SK-N-SH (cell line): ENCODE measurements around the gene ATP5MG. TPM values are rescaled to one million over a fixed set of nuclear protein-coding genes. Genes with fewer than 3 reads are reported as not detected.

ENCODE experiments used
- CTCF ChIA-PET: fragments of 300-600, 350-600 bp; formaldehyde crosslinking; extraction: SDS; loops from one replicate; lab custom pipeline; 2021; lab: Yijun Ruan, JAX
- POLR2A ChIA-PET: fragments of 350-600 bp; sonication (Branson Sonifier 250); formaldehyde crosslinking; extraction: SDS; loops from one replicate; lab custom pipeline; 2020; ENCODE audit warnings: antibody characterized with exemption, inconsistent platforms; lab: Yijun Ruan, JAX
- DNase-seq: peaks from one replicate; pipeline ENCODE4 v3.0.0; 2012
- H2AFZ ChIP-seq: fragments of 200-600 bp; sonication (generic); 2 replicates; pipeline ENCODE4 v1.8.1; 2016; ENCODE audit warnings: antibody characterized with exemption, mild to moderate bottlenecking, low read depth
- H3F3A ChIP-seq: fragments of 200-600 bp; sonication (generic); replicated peaks from 2 replicates; pipeline ENCODE3; 2016; ENCODE audit warnings: antibody characterized with exemption, mild to moderate bottlenecking; ENCODE audit not compliant: insufficient read depth
- H3K27ac ChIP-seq, 2 experiments: fragments of 200-500 bp in 1 of 2; fragments of 200-600 bp in 1 of 2; sonication (Bioruptor generic) in 1 of 2; sonication (generic), shearing (Covaris generic) in 1 of 2; 2 replicates each; pipeline versions ENCODE4 v1.5.1 to v1.6.1; 2014 to 2016; ENCODE audit warnings: low read depth in 2 of 2, inconsistent platforms in 1 of 2, low read length in 1 of 2, mild to moderate bottlenecking in 1 of 2, mixed read lengths in 1 of 2
- H3K27me3 ChIP-seq: fragments of 200-600 bp; sonication (generic), shearing (Covaris generic); 2 replicates; pipeline ENCODE4 v1.6.1; 2016; ENCODE audit warnings: mixed run types; ENCODE audit not compliant: insufficient read depth
- H3K36me3 ChIP-seq, 2 experiments: fragments of 200-500 bp in 1 of 2; fragments of 200-600 bp in 1 of 2; sonication (Bioruptor generic) in 1 of 2; sonication (generic) in 1 of 2; replicated peaks in 1 of 2; 2 replicates each; pipeline versions ENCODE3 to v1.5.1; 2014 to 2016; ENCODE audit warnings: low read length in 1 of 2, mild to moderate bottlenecking in 1 of 2; ENCODE audit not compliant: insufficient read depth in 2 of 2, control insufficient read depth in 1 of 2
- H3K4me1 ChIP-seq, 2 experiments: fragments of 200-500 bp in 1 of 2; fragments of 200-600 bp in 1 of 2; sonication (Bioruptor generic) in 1 of 2; sonication (generic), shearing (Covaris generic) in 1 of 2; 2 replicates each; pipeline versions ENCODE4 v1.5.1 to v1.6.1; 2014 to 2016; ENCODE audit warnings: low read depth in 1 of 2, low read length in 1 of 2, mixed run types in 1 of 2; ENCODE audit not compliant: insufficient read depth in 2 of 2, control insufficient read depth in 1 of 2
- H3K4me2 ChIP-seq: fragments of 200-600 bp; sonication (generic), shearing (Covaris generic); 2 replicates; pipeline ENCODE4 v1.6.1; 2017; ENCODE audit warnings: mixed run types
- H3K4me3 ChIP-seq, 2 experiments: fragments of 200-500 bp in 1 of 2; fragments of 200-600 bp in 1 of 2; sonication (Bioruptor generic) in 1 of 2; sonication (generic), shearing (Covaris generic) in 1 of 2; 2 replicates each; pipeline versions ENCODE4 v1.5.1 to v1.8.1; 2014 to 2016; ENCODE audit warnings: low read depth in 2 of 2, inconsistent platforms in 1 of 2, low read length in 1 of 2, mild to moderate bottlenecking in 1 of 2, mixed read lengths in 1 of 2, moderate library complexity in 1 of 2
- H3K79me2 ChIP-seq: fragments of 200-600 bp; sonication (generic); 2 replicates; pipeline ENCODE4 v1.8.1; 2017; ENCODE audit warnings: mild to moderate bottlenecking; ENCODE audit not compliant: insufficient read depth
- H3K9ac ChIP-seq: fragments of 200-600 bp; sonication (generic); 2 replicates; pipeline ENCODE4 v1.6.1; 2017; ENCODE audit warnings: mixed run types
- H3K9me2 ChIP-seq: fragments of 200-600 bp; sonication (generic); 2 replicates; pipeline ENCODE4 v1.6.1; 2017; ENCODE audit warnings: mixed run types
- H3K9me3 ChIP-seq: fragments of 200-600 bp; sonication (generic); 2 replicates; pipeline ENCODE4 v1.6.1; 2017; ENCODE audit warnings: mixed run types, mild to moderate bottlenecking, moderate library complexity
- H4K20me1 ChIP-seq: fragments of 200-600 bp; sonication (generic); 2 replicates; pipeline ENCODE4 v1.6.1; 2017; ENCODE audit warnings: mild to moderate bottlenecking, mixed run types; ENCODE audit not compliant: insufficient read depth
- GATA2 ChIP-seq: sonication (generic); formaldehyde crosslinking; IDR thresholded peaks from 2 replicates; pipeline ENCODE4 v1.5.0; 2020; ENCODE audit warnings: mild to moderate bottlenecking, missing genetic modification reagents
- MXI1 ChIP-seq: IDR thresholded peaks from 2 replicates; pipeline ENCODE4 v1.6.1; 2012; ENCODE audit warnings: mild to moderate bottlenecking, low read depth, low read length, improper control_type of control experiment
- NRF1 ChIP-seq: IDR thresholded peaks from 2 replicates; pipeline ENCODE4 v1.6.1; 2012; ENCODE audit warnings: low read depth, mild to moderate bottlenecking, low read length
- PBX3 ChIP-seq: IDR thresholded peaks from 2 replicates; pipeline ENCODE4; 2012
- POLR2AphosphoS5 ChIP-seq: IDR thresholded peaks from 2 replicates; pipeline ENCODE4 v1.6.1; 2012; ENCODE audit warnings: low read depth, low read length
- RCOR1 ChIP-seq: fragments of 150-350 bp; IDR thresholded peaks from 2 replicates; pipeline ENCODE4 v1.6.1; 2017; ENCODE audit warnings: antibody characterized with exemption, low read length
- REST ChIP-seq: IDR thresholded peaks from 2 replicates; pipeline ENCODE4 v1.6.1; 2012; ENCODE audit warnings: mild to moderate bottlenecking, low read depth, low read length, moderate library complexity
- RXRA ChIP-seq: IDR thresholded peaks from 2 replicates; pipeline ENCODE4 v1.4.0; 2012; ENCODE audit warnings: low read depth, mild to moderate bottlenecking, borderline replicate concordance
- SMC3 ChIP-seq: IDR thresholded peaks from 2 replicates; pipeline ENCODE4 v1.6.1; 2012; ENCODE audit warnings: low read depth, low read length, improper control_type of control experiment
- TAF1 ChIP-seq: IDR thresholded peaks from 2 replicates; pipeline ENCODE4 v1.6.1; 2012; ENCODE audit warnings: low read depth, mild to moderate bottlenecking, low read length, moderate library complexity, borderline replicate concordance
- TCF12 ChIP-seq: IDR thresholded peaks from 2 replicates; pipeline ENCODE4 v1.4.0; 2012
- USF1 ChIP-seq: IDR thresholded peaks from 2 replicates; pipeline ENCODE4 v1.4.0; 2012; ENCODE audit warnings: low read depth, borderline replicate concordance
- WGBS: methylation state at CpG from one replicate; pipeline ENCODE4 v1.1.6; 2017; ENCODE audit warnings: low lambda C conversion rate; 5-methylcytosine and 5-hydroxymethylcytosine counted together
- polyA plus RNA-seq, 3 experiments: library from polyadenylated mRNA; depleted of rRNA; stranded (reverse); fragments of >200 nt; gene quantifications; 2 replicates each; pipeline ENCODE4 v1.2.3, GENCODE V29; 2012
- TF ChIP-seq, protein P1 (sequence below): fragments of 150-350 bp; IDR thresholded peaks from 2 replicates; pipeline ENCODE4 v1.6.1; 2016; ENCODE audit warnings: mild to moderate bottlenecking, low read depth, low read length

The ATP5MG gene
- polyA plus RNA-seq, 1 of the 3 experiments (the other 2 are of a cell fraction) = 140 TPM

- no peak for TF ChIP-seq RCOR1
- TF ChIP-seq, all 33 proteins: peak for 0
These were observed 8.8 kb downstream of the ATP5MG start (continued) for GRCh38 chr11:118410055-118410745.

DNA sequence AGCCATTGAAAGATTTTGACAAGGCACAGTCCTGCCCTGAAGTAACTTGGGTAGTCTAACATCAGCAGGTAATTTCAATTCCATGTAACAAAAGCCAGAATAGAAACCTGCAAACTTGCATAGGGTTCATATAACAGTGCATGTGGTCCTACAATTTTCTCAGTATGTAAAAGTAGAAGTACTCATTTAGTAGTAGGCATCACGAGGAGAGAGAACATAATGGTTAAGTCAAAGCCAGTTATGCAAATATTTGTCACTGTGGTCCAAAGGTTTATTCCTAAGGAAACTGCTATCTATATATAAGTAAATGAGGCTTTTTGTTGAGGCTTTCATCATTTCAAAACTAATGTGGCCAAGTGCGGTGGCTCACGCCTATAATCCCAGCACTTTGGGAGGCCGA is 10.1 kb downstream of the ATP5MG start:
- no peak for DNase-seq
- ChIA-PET CTCF (no interaction called here), POLR2A (no interaction called here)
- no peak overlapping the region for H3K27ac ChIP-seq
- no peaks in the 10 kb centered on the region for H3K27me3 ChIP-seq
- H2AFZ ChIP-seq = no peak overlapping the region
- H3K79me2 ChIP-seq = peaks cover 30% of the 10 kb centered on the region
- no peak overlapping the region for H3K4me2 ChIP-seq
- 97% methylated on average over 4 of the region's 4 CpGs for WGBS
- H4K20me1 ChIP-seq = 0 out of 2 replicates have a peak, but pooled peaks cover 2% of the 10 kb centered on the region
- H3K4me1 ChIP-seq = peaks cover 8 to 13% of the 10 kb centered on the region in 2 experiments; a peak in 3 of 4 replicates
- no peak overlapping the region for H3K9ac ChIP-seq
- peaks cover 28 to 44% of the 10 kb centered on the region in 2 experiments for H3K36me3 ChIP-seq
- peaks cover 20% of the 10 kb centered on the region for H3F3A ChIP-seq
- TF ChIP-seq POLR2AphosphoS5 = no peak
- no peak for TF ChIP-seq USF1
- TF ChIP-seq, protein P1, sequence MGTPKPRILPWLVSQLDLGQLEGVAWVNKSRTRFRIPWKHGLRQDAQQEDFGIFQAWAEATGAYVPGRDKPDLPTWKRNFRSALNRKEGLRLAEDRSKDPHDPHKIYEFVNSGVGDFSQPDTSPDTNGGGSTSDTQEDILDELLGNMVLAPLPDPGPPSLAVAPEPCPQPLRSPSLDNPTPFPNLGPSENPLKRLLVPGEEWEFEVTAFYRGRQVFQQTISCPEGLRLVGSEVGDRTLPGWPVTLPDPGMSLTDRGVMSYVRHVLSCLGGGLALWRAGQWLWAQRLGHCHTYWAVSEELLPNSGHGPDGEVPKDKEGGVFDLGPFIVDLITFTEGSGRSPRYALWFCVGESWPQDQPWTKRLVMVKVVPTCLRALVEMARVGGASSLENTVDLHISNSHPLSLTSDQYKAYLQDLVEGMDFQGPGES = no peak
- TF ChIP-seq PBX3 = no peak
- no peak for TF ChIP-seq RXRA
- no peak for TF ChIP-seq TCF12
- no peaks in the 10 kb centered on the region for H3K9me2 ChIP-seq
- no peaks in the 10 kb centered on the region for H3K9me3 ChIP-seq
- no peak overlapping the region for H3K4me3 ChIP-seq

DNA sequence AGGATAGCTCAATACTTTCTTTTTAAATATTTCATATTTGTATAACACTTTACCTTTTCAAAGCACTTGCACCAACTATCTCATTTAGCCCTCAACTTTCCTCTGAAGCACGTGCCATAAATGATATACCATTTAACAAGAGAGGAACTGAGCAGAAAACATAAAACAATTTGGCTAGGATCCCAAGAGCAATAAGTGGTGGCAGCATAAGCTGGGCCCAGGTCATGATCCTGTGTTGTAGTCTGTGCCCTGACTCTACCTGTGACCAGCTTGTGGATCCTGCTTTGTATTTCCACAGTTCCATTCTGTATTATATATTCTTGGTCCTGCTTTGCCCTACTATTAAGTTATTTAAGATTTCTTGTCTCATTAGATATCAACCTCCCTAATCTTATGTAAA is 11.5 kb downstream of the ATP5MG start:
- Histone ChIP-seq H2AFZ (no peak overlapping the region), H4K20me1 (no peaks in the 10 kb centered on the region), H3K4me3 (no peak overlapping the region), H3K79me2 (peaks cover 23% of the 10 kb centered on the region), H3K27ac (no peak overlapping the region), H3K36me3 (peaks cover 21 to 32% of the 10 kb centered on the region in 2 experiments), H3K9me2 (no peaks in the 10 kb centered on the region), H3K9me3 (no peaks in the 10 kb centered on the region), H3F3A (peaks cover 19% of the 10 kb centered on the region), H3K4me2 (no peak overlapping the region), H3K27me3 (no peaks in the 10 kb centered on the region), H3K9ac (no peak overlapping the region), H3K4me1 (peaks cover 8 to 13% of the 10 kb centered on the region in 2 experiments; a peak in 3 of 4 replicates)
- no peak for DNase-seq
- ChIA-PET POLR2A (no interaction called here), CTCF (interaction anchor here (1.0 to 1.5 kb wide), 4 partner anchors 11 to 76 kb away, joined by 3 to 5 read pairs (median 4); no protein-coding TSS in a partner anchor)
- 80% methylated on average over 1 of the region's 1 CpG for WGBS
- TF ChIP-seq REST (no peak), MXI1 (no peak), USF1 (no peak), TCF12 (no peak), NRF1 (no peak), TAF1 (no peak), GATA2 (no peak), SMC3 (no peak)
- TF ChIP-seq, protein P1 = no peak
